ENCODE results near the gene SMG9.

DNA sequence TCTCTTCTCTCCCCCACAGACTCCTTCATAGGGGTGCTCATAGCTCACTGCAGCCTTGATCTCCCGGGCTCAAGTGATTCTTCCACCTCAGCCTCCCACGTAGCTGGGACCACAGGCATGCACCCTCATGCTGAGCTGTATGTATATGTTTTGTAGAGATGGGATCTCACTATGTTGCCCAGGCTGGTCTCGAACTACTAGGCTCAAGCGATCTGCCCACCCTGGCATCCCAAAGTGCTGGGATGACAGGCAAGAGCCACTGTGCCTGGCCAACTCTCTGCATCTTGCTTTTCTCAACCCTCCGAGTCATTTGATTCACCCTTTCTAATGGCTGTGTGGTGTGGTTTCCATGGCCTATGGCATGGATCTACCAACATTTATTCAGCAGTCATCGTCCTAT, 49.0 kb downstream of the SMG9 start:
- TF ChIP-seq YY1 (IDR thresholded peaks at IDR 0.05; ENCODE audit: low read depth) (no peak), REST (IDR thresholded peaks at IDR 0.05; ENCODE audit: low read depth) (no peak)
